GM19467 (cell line): ENCODE measurements around the gene FKBP4.

ENCODE experiments used
- ATAC-seq: cut with Tn5 transposase; IDR thresholded peaks from one replicate; pipeline ENCODE4 v1.9.1; 2021; ENCODE audit warnings: mild to moderate bottlenecking, moderate library complexity; ENCODE audit not compliant: unreplicated experiment

FKBP4 gene

GRCh38 chr12:2812290-2813213 is 17.8 kb downstream of the FKBP4 start, which contains the start of gene ITFG2:
Gene ITFG2 (plus strand): TSS chr12:2812668. CDS start chr12:2812761, 93 bp downstream.
- peak; percentile 94 for ATAC-seq

- peak; percentile 47 for ATAC-seq
Observed at GRCh38 chr12:2813214-2814185, 18.7 kb downstream of the FKBP4 start.

- no peak for ATAC-seq
Observed at GRCh38 chr12:2819810-2820209, 25.0 kb downstream of the FKBP4 start.

GRCh38 chr12:2820432-2820831 is 25.7 kb downstream of the FKBP4 start:
- ATAC-seq: no peak

DNA sequence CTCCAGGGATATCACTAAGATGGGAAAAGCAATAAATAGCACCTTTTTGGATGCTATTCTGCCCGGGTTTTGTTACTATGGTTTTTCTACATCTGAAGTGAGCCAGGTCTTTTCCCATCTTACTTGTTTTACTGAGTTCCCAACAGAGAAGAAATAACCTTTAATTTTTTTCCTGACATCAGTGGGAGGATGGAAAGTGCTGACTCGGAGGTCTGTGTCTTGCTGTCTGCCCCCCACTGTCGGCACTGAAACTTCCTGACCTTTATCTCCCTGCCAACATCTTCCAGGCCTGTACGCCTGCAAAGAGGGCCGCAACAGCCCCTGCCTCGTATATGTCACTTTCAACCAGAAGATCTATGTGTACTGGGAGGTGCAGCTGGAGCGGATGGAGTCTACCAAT is 28.7 kb downstream of the FKBP4 start:
- ATAC-seq: no peak

DNA sequence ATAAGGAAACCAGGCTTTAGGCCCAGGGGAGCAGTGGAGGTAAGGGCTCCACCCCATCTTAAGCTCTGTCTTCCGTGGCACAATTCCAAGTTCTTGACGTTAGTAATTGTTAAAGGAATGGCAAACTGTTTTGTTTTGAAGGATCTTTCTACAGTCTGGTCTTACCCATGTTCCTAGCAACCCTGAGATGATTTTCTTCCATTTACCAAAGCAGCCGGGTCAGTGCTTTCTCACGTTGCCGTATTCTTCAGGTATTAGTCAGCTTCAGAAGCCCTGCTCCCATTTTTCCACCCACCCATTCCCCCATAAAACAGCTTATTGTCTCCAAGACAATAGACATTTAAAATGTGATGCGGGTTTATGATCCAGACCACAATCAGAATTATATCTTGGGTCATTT is 29.8 kb downstream of the FKBP4 start:
- ATAC-seq: no peak

- no peak for ATAC-seq
Observed at GRCh38 chr12:2825132-2825531, 30.4 kb downstream of the FKBP4 start.

DNA sequence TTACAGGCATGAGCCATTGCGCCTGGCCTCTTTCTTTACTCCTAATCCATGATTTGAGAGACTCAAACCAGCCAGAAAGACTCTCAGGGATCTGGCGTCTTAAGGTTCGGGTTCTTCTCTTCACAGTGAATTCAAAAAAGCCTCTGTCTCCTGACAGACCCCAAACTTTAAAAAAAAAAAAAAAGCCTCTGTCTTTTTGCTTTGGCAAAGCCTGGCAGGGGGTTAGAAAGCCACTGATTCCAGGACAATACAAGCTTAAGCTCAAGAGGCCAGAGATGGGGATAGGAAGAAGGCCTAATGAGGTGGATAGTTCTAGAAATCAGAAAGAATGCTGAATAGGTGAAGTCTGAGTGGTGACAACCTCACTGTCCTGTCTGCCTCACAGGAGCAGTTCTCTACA is 31.3 kb downstream of the FKBP4 start:
- no peak for ATAC-seq

GRCh38 chr12:2826721-2827515 is 32.1 kb downstream of the FKBP4 start:
- ATAC-seq: no peak

DNA sequence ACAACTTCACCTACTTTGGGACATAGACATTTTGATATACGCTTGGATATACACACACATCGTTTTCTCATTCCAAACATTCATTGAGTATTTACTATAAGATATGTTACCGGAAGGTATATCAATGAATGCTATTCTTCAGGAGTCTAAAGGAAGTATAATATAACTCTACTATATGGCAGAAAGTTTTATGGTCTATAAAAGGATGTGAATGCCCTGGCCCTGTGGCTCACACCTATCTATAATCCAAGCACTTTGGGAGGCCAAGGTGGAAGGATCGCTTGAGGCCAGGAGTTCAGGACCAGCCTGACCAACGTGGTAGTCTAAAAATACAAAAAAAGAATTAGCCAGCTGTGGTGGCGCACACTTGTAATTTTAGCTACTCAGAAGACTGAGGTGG is 34.5 kb downstream of the FKBP4 start:
- ATAC-seq: no peak

- no peak for ATAC-seq
Observed at GRCh38 chr12:2832550-2833127, 37.9 kb downstream of the FKBP4 start.

DNA sequence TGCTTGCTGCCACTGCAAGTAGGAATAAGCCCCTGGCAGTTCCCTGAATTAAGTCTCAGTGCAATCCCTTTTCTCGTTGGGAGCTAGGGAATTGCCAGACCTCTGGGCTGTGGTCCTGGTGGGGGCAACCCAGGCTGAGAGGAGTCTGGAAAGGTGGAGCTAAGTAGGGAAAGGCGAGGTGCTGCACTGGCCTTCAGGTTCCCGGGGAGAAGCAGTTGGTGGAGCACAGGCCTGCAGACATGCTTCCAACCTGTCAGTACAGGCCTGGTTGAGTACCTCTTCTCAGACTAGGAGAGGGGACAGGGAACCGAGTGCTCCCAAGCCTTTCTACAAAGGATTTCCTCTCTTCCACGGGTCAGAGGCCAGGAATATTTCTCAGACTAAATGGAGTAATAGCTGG is 38.6 kb downstream of the FKBP4 start:
- ATAC-seq: no peak

GRCh38 chr12:2833810-2834209 is 39.0 kb downstream of the FKBP4 start:
- ATAC-seq: no peak

GRCh38 chr12:2834581-2835491 is 40.1 kb downstream of the FKBP4 start, which contains the start of gene NRIP2:
Gene NRIP2 (minus strand): TSS chr12:2835035. CDS start chr12:2834983, 52 bp downstream.
- no peak for ATAC-seq

- no peak for ATAC-seq
Observed at GRCh38 chr12:2835691-2836403, 41.1 kb downstream of the FKBP4 start.

DNA sequence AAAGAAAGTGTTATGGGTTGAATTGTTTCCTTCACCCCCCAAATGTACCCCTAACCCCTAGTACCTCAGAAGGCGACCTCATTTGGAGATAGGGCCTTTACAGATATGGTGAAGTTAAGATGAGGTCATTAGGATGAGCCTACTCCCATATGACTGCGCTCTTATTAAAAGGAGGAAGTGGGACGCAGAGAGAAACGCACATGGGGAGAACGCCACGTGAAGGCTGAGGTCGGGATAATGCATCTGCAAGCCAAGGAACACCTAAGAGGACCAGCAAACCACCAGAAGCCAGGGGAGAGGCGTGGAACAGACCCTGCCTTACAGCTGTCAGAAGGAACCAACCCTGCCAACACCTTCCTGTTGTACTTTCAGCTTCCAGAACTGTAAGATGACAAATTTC is 41.8 kb downstream of the FKBP4 start:
- ATAC-seq: no peak

- no peak for ATAC-seq
Observed at GRCh38 chr12:2841056-2841650, 46.4 kb downstream of the FKBP4 start.

GRCh38 chr12:2842948-2843347 is 48.2 kb downstream of the FKBP4 start:
- no peak for ATAC-seq
